ENCODE measurements around the gene ANGPTL5.
A peak's percentile ranks its signal among the peaks of the same experiment; 100 is the strongest.

The ANGPTL5 gene

GRCh38 chr11:101881586-101881985 is 34.7 kb downstream of the ANGPTL5 start:
- DNase-seq: no peak

GRCh38 chr11:101880222-101880621 is 36.1 kb downstream of the ANGPTL5 start:
- peak; percentile 72 to 82 for DNase-seq

GRCh38 chr11:101872171-101872882 is 44.0 kb downstream of the ANGPTL5 start:
- DNase-seq: no peak

GRCh38 chr11:101870510-101870909 is 45.8 kb downstream of the ANGPTL5 start:
- no peak for DNase-seq

DNA sequence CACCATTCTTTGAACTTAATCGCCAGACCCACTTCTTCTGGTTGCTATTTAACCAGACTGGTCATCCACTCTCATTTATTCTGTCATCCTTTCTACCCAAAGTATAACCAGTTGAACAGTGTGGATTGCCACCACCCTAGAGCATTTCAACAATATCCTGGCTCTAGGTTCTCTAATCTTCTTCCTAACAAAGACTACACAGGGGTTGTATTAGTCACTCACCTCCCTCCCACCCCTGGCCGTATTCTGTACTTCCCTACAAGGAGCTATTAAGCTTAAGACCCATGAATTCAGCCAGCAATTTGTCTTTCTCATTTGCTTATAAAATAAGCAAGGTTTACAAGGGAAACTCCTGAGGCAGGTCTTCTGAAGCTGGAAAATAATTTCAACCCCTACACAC is 48.4 kb downstream of the ANGPTL5 start:
- DNase-seq: peak in 1 of 2 experiments; percentile 32

DNA sequence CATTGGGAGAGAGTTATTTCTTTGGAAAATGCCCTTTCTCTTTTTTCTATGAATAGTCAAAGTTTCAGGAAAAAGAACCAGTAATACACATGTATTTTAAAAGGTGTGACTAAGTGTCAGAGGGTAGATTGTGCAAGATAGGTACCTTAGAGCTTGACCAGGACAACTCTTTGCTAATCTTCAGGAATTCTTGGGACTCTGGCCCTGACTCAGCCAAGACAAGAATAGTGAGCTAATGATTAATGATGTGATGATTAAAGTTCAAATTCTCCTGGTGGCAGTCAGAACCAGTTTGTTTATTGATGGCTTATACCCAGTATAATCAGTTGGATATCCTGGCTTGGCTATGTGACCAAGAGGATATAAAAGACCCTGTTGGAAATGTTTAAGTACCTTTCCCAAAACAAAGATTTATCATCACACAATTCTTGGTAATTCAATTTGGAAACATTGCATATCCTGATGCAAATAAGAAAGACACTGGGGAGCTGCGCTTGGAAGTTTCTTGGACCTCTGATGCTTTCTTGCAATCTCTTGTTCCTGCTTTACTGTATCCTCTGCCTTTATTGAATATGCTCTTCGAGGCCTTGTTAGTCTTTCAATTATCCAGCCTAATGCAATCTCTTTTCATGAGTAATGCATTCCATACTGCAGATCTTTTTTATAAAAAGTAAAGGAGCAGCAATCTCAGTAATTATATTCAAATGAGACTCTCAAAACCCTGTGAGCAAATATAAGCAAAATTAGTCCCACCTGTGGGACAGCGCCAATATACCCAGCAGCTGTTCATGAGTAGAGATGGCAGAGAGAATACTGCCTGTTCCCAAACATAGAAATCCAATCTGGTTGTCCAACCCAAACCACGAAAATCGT is 49.5 kb downstream of the ANGPTL5 start:
- no peak for DNase-seq

DNA sequence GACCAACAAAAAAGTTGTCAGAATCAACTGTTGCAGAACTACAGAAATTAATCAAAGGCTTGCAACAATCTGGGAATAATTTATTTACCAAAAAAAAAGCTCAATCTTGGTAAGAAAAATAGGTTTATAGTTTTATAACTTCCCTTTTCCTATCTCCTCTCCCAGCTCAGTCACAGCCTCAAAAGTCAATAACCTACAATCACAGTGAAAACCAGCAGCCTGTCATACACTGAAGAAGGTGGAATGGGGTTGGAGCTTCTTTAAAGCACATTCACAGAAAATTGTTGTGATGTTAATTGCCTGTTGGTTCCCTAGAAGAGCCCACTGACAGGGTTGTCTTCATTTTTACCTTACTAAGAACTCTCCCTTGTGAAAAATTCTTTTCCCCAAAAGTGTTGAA is 52.2 kb downstream of the ANGPTL5 start:
- no peak for DNase-seq

GRCh38 chr11:101863361-101863760 is 53.0 kb downstream of the ANGPTL5 start:
- DNase-seq: no peak

GRCh38 chr11:101862391-101863233 is 53.7 kb downstream of the ANGPTL5 start:
- DNase-seq: peak in 1 of 2 experiments; percentile 48

DNA sequence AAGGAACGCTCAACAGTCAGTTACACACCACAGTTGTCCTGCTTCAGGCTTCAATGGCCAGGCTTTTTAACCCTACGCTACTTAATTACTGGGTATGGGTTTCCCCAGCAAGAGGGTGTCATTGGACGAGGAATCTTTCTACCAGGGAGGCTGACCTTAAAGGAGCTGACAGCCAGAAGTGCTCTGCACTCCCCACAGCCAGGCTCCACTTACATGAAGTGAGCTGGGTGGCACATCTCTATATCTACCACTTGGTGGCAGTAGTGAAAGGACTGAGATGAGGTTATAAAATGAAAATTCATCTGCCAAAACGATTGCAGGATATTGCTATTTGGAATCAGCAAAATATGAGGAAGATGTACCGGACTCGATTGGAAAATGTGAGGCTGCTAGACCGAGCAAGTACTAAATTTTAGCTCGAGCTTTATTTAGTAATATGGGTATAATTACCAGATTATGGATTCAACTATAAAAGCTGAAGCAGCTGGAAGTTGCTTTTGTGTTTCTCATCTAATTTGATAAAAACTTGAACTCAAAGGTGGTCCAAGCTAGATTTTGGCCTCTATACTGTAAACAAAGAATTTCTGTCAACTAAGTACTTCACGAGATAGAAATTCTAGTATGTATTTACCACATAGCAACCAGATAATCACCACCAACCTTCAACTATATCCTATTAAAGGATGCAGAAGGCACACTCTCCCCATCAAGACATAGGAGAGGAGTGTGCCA is 55.5 kb downstream of the ANGPTL5 start:
- DNase-seq: peak; percentile 59 to 87

DNA sequence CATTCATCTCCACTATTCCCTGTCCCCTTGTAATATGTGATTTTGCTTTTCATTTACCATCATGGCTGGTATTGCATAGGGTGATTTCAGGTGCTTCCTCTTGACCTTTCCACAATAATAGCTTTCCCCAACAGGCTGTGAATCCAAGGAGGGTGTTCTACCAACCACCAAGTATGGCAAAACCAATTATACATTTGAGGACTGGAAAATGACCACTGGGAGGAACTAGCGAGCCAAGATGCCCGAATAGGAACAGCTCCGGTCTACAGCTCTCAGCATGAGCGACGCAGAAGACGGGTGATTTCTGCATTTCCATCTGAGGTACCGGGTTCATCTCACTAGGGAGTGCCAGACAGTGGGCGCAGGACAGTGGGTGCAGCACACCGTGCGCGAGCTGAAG is 64.1 kb downstream of the ANGPTL5 start:
- DNase-seq: peak; percentile 68 to 77

DNA sequence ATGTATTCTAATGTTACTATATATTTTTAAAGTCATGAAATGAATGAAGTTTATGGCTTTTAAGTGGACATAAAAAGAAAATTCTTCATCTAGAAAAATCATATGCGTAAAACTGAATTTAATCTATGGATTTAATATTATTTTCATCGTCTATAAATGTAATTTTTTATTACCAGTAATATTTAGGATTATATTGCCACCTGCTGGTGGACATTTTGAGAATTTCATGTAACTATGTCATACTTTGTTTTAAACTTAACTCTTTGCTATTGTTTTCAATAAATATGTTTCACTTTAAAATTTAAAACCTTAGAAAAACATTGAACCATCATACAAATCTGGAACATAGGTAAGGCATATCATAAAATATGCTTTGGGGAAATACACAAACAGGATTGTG is 68.1 kb downstream of the ANGPTL5 start:
- peak in 1 of 2 experiments; percentile 67 for DNase-seq

DNA sequence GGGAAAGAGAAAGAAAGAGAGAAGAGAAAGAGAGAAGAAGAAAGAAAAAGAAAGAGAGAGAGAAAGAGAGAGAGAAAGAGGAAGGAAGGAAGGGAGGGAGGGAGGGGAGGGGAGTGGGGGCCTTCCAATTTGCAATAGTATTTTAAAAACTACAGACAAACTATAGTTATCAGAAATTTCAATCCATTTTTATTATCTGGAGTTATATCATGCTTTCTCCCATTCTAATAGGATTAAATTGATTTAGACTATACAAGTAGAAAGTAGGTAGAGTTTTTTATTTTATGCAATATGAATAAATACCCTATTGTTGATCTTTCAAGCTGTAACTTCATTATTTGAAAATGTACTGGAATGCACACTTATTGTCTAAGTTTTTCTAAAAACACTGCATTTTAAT is 71.7 kb downstream of the ANGPTL5 start:
- DNase-seq: no peak

DNA sequence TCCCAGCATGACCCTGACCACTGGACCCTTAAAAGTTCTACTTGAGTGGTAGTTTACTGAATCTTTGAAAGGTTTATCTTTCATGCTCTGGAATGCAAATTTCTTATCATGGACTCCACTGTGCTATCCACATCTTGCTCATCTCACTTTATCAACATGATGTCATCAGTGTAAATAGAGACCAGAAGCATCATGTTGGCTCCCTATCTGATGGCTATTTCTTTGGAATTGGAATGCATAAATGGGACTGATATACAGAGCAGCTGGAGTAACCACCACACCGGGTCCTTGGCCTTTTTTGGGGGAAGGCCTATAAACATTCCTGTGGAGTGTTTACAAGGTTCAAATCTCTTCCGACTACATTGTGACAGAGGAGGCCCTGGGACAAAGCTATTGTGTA is 75.6 kb downstream of the ANGPTL5 start:
- DNase-seq: no peak

Data from NCI-H526 (cell line).